Body of pancreas (tissue), 4 donors: ENCODE data around the gene UBASH3A. TPM values are rescaled to one million over a fixed set of nuclear protein-coding genes. Genes with fewer than 3 reads are reported as not detected.

Source experiments
- ATAC-seq: fragments of 150-250 bp; one replicate; pipeline ENCODE4 v1.9.1; 2016
- DNase-seq, 4 donors: peaks; one replicate each; pipeline ENCODE4 v3.0.0-alpha.2; 2019
- H3K27ac ChIP-seq, 4 donors: fragments of 200-600 bp; sonication (generic); 1 replicate in 3 of 4; 2 replicates in 1 of 4; pipeline versions ENCODE4 v1.5.1 to v1.6.1; 2016 to 2019; ENCODE audit warnings: mild to moderate bottlenecking in 1 of 4, mixed read lengths in 1 of 4, moderate library complexity in 1 of 4
- H3K27me3 ChIP-seq, 2 donors: fragments of 200-600 bp; sonication (generic); one replicate each; pipeline ENCODE4 v1.6.0; 2016; ENCODE audit warnings: mild to moderate bottlenecking in 1 of 2
- H3K36me3 ChIP-seq, 2 donors: fragments of 200-600 bp; sonication (generic); replicated peaks in 1 of 2; 2 replicates each; pipeline ENCODE4 v1.5.1; 2016; ENCODE audit warnings: low read depth in 2 of 2; ENCODE audit not compliant: insufficient read depth in 1 of 2
- H3K4me1 ChIP-seq: fragments of 200-600 bp; sonication (generic); one replicate; pipeline ENCODE4 v1.6.0; 2016
- H3K4me3 ChIP-seq, 2 donors: fragments of 200-600 bp; sonication (generic); 1 replicate in 1 of 2; 2 replicates in 1 of 2; pipeline ENCODE4 v1.5.1; 2016 to 2019
- H3K9me3 ChIP-seq, 3 donors: fragments of 200-600 bp; sonication (generic); 1 replicate in 2 of 3; 2 replicates in 1 of 3; pipeline ENCODE4 v1.5.1; 2016
- CTCF ChIP-seq, 7 experiments: fragments of 450-650 bp in 4 of 7; fragments of 200-600 bp in 3 of 7; sonication (generic) in 3 of 7; IDR thresholded peaks; one replicate each; pipeline ENCODE4 v1.5.1; 2016 to 2019; ENCODE audit warnings: antibody characterized with exemption in 7 of 7
- POLR2A ChIP-seq, 3 donors: fragments of 450-650 bp; IDR thresholded peaks; one replicate each; pipeline ENCODE4 v1.6.1; 2016; ENCODE audit warnings: antibody characterized with exemption in 3 of 3, mild to moderate bottlenecking in 2 of 3
- WGBS, 2 donors: methylation state at CpG; one replicate each; pipeline ENCODE4 v1.1.5; 2017; 5-methylcytosine and 5-hydroxymethylcytosine counted together
- intact Hi-C: fragments of 100-400 bp; cut with DNase I; formaldehyde crosslinking; loops from one replicate; pipeline ENCODE4 v1.15.1; 2023
- total RNA-seq, 2 donors: library from RNA; depleted of rRNA; stranded (reverse); fragments of >200 nt; gene quantifications; one replicate each; pipeline ENCODE4 v1.1.0, GENCODE V29; 2016

The UBASH3A gene
- total RNA-seq, 2 donors from 2014 or later, result 0.26 TPM; not detected in 1

- no peaks in the 10 kb centered on the region for H3K27me3 ChIP-seq
- no peak overlapping the region for H3K27ac ChIP-seq
- peaks cover 15% of the 10 kb centered on the region for H3K4me1 ChIP-seq
- ATAC-seq (no peak), DNase-seq (no peak)
- TF ChIP-seq CTCF (IDR thresholded peaks at IDR 0.05) (no peak), POLR2A (IDR thresholded peaks at IDR 0.05) (no peak)
- H3K9me3 ChIP-seq, result no peaks in the 10 kb centered on the region
- no peak overlapping the region for H3K4me3 ChIP-seq
- intact Hi-C loops, result no loop called here
- 63 to 72% methylated on average over 3 of the region's 3 CpGs for WGBS, 2 donors
- no peaks in the 10 kb centered on the region for H3K36me3 ChIP-seq
Observed at GRCh38 chr21:42387164-42387563, 16.5 kb upstream of the UBASH3A start.

DNA sequence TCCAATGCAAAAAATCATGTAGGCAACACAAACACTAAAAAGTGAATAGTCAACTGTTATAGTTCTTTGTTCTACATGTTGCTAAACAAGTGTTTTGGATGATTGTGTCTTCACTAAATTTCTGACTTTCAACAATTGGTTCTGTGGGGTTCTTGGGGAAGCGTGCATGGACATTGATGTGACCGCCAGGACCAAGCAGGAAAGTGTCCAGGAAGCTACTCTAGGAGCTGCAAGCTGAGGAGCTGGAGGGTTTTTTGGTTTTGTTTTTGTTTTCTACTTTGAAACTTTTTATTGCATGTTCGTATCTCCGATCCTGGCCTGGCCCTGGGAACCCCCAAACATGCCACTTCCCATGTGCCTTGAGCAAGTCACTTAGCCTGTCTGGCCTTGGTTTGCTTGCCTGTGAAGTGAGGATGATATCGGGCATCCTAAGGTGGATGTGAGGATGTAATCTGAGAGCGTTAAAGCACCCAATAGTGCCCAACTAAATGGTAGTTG is 15.8 kb upstream of the UBASH3A start:
- intact Hi-C loops, result no loop called here
- Histone ChIP-seq H3K27me3 (no peaks in the 10 kb centered on the region), H3K4me1 (peaks cover 15% of the 10 kb centered on the region), H3K36me3 (no peaks in the 10 kb centered on the region), H3K4me3 (no peak overlapping the region), H3K9me3 (no peaks in the 10 kb centered on the region), H3K27ac (peak overlapping the region; percentile 80 to 89 (median 86))
- no peak for ATAC-seq
- no peak for DNase-seq
- 89 to 90% methylated on average over 6 of the region's 6 CpGs for WGBS, 2 donors
- no peak for TF ChIP-seq CTCF (IDR thresholded peaks at IDR 0.05)
- no peak for TF ChIP-seq POLR2A (IDR thresholded peaks at IDR 0.05)

DNA sequence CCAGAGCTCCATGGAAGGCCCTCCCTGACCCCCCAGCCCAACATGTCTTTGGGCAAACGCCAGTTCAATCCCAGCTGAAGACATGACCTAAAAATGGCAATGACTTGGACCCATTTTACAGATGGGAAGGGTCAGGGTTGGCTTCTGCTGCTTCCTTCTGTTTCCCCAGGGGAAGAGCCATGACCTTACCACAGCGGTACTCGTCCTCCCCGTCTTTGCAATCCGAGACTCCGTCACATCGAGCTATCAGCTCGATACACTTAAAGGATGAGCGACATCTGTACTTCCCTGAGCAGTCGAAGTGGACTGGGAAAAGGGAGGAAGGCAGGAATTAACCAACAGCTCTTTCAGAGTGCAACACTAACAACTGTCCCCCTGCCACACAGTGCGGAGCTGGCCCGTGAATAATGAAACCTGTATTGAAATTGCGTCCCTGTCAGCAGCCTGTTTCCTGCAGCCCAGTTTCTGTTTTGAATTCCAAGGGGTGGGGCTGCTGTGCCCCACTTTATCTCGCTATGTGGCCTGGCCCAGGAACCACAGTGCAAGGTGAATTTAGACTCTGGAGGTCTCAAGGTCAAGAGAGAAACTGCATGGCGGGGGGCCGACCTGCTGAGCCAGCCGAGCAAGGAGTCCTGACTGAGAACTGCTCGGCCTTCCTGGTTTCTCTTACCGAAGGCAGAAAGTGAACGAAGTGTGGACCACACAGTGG is 14.8 kb upstream of the UBASH3A start:
- no peak overlapping the region for H3K4me3 ChIP-seq
- no peaks in the 10 kb centered on the region for H3K27me3 ChIP-seq
- H3K9me3 ChIP-seq, result no peaks in the 10 kb centered on the region
- H3K4me1 ChIP-seq, result peaks cover 15% of the 10 kb centered on the region
- H3K27ac ChIP-seq, result peak overlapping the region; percentile 80 to 89 (median 86)
- TF ChIP-seq POLR2A (IDR thresholded peaks at IDR 0.05) (peak; percentile 24 to 78 (median 65)), CTCF (IDR thresholded peaks at IDR 0.05) (no peak)
- peak; percentile 85 for ATAC-seq
- intact Hi-C loops, result no loop called here
- peak; percentile 59 to 77 (median 74) for DNase-seq
- WGBS, 2 donors, result 41 to 57% methylated on average over 15 to 20 of the region's 20 CpGs
- H3K36me3 ChIP-seq, result no peaks in the 10 kb centered on the region

GRCh38 chr21:42389449-42389835 is 14.3 kb upstream of the UBASH3A start:
- Histone ChIP-seq H3K36me3 (no peaks in the 10 kb centered on the region), H3K27ac (peak overlapping the region; percentile 80 to 89 (median 86)), H3K4me1 (peaks cover 15% of the 10 kb centered on the region), H3K9me3 (no peaks in the 10 kb centered on the region), H3K27me3 (no peaks in the 10 kb centered on the region), H3K4me3 (no peak overlapping the region)
- peak; percentile 84 for ATAC-seq
- intact Hi-C loops, result no loop called here
- peak; percentile 54 to 81 (median 72) for DNase-seq
- no peak for TF ChIP-seq POLR2A (IDR thresholded peaks at IDR 0.05)
- peak in 3 of 7 experiments; percentile 11 to 18 (median 12) for TF ChIP-seq CTCF (IDR thresholded peaks at IDR 0.05)
- 33 to 53% methylated on average over 6 of the region's 6 CpGs for WGBS, 2 donors

GRCh38 chr21:42390193-42390592 is 13.5 kb upstream of the UBASH3A start:
- TF ChIP-seq CTCF (IDR thresholded peaks at IDR 0.05) (no peak), POLR2A (IDR thresholded peaks at IDR 0.05) (no peak)
- 72 to 82% methylated on average over 5 of the region's 5 CpGs for WGBS, 2 donors
- ATAC-seq, result no peak
- DNase-seq, result no peak
- Histone ChIP-seq H3K4me1 (peaks cover 15% of the 10 kb centered on the region), H3K4me3 (no peak overlapping the region), H3K9me3 (no peaks in the 10 kb centered on the region), H3K36me3 (no peaks in the 10 kb centered on the region), H3K27me3 (no peaks in the 10 kb centered on the region), H3K27ac (peak overlapping the region; percentile 80 to 89 (median 86))
- intact Hi-C loops, result no loop called here
